HG03039 (cell line): Measurements from ENCODE around the gene ERGIC3.
"Not testable (repeated sequence)": the region's sequence is repeated elsewhere in the genome, so short reads cannot be mapped to it uniquely, and the experiment has no call there.

ENCODE experiments used
- ATAC-seq: cut with Tn5 transposase; IDR thresholded peaks from one replicate; pipeline ENCODE4 v1.9.1; 2021; ENCODE audit warnings: mild to moderate bottlenecking, moderate library complexity; ENCODE audit not compliant: unreplicated experiment

Gene ERGIC3

DNA sequence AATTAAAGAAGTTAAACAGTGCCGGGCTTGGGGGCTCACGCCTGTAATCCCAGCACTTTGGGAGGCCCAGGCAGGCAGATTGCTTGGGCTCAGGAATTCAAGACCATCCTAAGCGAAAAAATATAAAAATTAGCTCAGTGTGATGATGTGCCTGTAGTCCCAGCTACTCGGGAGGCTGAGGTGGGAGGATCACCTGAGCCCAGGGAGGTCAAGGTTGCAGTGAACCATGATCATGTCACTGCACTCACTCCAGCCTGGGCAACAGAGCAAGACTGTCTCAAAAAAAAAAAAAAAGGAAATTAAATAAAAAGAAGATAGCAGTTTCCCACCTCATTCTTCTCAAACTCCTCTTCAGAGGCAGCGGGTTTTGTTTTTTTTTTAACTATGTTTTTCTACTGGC is 24.1 kb upstream of the ERGIC3 start:
- not testable (repeated sequence) for ATAC-seq

- no peak for ATAC-seq
Observed at GRCh38 chr20:35518955-35519354, 22.9 kb upstream of the ERGIC3 start.

GRCh38 chr20:35523298-35523888 is 18.5 kb upstream of the ERGIC3 start:
- no peak for ATAC-seq

DNA sequence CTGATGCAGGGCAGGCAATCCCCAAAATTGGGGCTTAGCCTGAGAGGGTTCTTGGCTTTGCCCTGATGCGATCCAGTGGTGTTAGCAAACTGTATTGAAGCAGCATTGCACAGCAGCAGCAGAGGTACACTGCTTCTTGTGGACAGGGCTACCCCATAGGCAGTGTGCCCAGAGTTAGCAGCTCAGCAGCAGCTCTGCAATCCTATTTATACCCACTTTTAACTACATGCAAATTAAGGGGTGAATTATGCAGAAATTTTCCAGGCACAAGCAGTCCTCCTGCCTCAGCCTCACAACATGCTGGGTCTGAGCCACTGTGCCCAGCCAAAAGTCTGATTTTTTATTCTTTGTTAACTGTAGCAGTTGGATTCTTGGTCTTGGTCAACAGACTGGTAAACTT is 16.2 kb upstream of the ERGIC3 start:
- ATAC-seq: no peak

GRCh38 chr20:35527122-35527769 is 14.6 kb upstream of the ERGIC3 start:
- no peak for ATAC-seq

DNA sequence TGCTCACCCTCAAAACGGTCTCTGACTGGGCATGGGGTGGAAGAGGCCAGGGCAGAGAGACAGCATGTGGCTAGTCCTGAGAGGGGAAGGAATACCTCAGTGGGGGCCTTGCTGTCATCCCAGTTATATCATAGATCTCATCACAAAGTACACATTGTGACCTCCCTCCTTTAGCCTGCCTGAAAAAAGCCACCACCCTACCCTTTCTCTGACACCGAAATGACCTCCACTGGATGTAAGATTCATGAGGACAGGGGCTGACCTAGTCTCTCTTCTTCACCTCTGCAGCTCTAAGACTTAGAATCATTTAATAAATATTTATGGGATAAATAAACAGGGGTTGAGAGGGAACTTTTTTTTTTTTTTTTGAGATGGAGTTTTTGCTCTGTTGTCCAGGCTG is 12.3 kb upstream of the ERGIC3 start, which contains the start of gene C20orf173:
Gene C20orf173, minus strand, starts transcription at position 101 of the 400 bp plus-strand sequence. CDS start 279 bp downstream, outside the sequence.
- no peak for ATAC-seq

DNA sequence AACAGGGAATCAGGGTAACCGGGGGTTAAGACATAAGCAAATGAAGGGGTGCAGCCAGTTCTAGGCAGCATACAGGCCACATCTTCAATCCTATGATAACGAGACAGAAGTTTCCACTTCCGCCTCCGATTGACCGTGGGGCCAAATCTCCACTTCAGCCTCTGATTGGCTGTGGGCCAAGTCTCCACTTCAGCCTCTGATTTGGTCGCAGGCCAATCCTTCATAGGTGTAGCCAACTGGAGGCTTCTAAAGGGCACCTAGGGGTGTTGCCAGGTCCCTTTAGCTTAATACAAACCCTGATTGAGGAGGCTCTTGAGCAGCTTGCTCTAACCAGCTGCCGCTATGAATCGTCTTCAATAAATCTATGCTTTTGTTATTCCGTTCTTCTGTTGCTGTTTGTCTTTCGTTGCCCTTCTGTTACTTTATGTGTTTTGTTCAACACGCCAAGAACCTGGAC is 2.1 kb upstream of the ERGIC3 start:
- ATAC-seq: no peak

GRCh38 chr20:35541118-35541782 is 628 bp upstream of the ERGIC3 start:
- no peak for ATAC-seq

DNA sequence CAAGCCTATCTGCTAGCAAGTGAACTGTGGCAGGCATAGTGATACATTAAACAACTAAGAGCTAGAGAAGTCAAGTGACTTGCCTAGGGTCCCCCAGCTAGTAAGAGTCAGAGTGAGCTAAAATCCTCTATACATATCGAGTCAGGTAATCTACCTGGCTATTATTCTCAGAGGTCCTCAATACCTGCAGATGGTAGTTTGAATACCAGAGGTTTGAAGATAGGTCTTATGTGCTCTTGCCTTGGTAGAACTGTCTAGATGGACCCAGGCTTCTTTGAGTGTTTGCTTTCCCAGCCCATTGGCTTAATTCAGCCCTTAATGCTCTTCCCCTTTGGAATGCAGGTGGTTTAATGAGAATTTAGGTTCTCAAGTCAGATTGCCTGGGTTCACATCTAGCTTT is 1.1 kb downstream of the ERGIC3 start:
- ATAC-seq: no peak

DNA sequence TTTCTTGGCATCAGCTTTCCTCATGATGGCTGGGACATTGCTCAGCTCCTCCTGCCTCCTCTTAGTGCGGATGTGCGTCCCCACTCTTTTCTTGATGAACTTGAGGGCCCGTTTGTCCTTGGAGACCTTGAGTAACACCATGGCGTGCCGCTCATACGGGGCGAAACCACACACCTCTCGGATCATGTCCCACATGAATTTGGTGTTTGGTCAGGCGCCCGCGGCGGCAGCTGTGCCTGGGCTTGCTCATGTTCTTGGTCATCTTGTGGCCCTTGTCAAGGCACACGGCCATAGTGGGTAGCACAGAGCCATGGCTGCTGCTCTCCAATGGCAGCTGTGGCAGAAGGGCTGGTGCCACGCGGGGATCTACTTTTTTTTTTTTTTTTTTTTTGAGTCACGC is 2.6 kb downstream of the ERGIC3 start:
- ATAC-seq: no peak

DNA sequence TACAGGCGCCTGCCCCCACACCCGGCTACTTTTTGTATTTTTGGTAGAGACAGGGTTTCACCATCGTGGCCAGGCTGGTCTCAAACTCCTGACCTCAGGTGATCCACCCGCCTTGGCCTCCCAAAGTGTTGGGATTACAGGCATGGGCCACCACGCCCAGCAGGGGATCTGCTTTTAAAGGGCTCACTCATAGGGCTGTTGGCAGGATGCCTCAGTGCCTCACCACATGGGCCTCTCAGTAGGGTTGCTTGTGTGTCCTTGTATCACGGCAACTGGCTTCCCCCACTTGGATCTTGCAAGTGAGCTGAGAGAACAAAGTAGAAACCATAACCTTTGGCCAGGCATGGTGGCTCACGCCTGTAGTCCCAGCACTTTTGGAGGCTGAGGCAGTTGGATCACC is 3.1 kb downstream of the ERGIC3 start:
- ATAC-seq: not testable (repeated sequence)

- ATAC-seq: no peak
Observed at GRCh38 chr20:35546127-35546526, 4.2 kb downstream of the ERGIC3 start.

DNA sequence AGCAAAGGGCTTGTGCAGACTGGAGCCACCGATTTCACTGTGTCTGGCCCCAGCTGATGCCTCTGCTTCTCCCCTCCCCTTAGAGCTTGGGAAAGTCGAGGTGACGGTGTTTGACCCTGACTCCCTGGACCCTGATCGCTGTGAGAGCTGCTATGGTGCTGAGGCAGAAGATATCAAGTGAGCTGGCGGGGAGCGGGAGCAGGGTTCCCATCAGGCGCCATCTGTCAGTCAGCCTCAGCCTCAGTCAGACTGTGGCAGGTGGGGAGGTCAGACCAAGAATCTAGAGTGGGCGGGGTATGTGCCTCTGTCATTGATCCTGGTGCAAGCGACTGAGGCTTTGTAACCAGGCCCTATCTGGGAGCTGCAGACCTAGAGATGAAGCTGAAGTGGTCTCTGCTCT is 5.5 kb downstream of the ERGIC3 start:
- no peak for ATAC-seq

- ATAC-seq: no peak
Observed at GRCh38 chr20:35551503-35551902, 9.6 kb downstream of the ERGIC3 start.

DNA sequence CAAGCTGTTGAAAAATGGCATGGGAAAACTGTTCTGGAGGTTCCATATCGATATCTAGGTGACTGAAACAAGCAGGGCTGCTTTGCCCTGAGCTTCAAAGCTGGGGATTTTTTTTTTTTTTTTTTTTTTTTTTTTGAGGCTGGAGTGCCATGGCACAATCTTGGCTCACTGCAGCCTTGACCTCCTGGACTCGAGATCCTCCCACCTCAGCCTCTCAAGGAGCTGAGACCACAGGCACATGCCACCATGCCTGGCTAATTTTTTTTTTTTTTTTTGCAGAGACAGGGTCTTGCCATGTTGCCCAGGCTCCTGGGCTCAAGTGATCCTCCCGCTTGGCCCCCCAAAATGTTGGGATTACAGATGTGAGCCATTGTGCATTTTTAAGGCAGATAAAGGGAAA is 11.0 kb downstream of the ERGIC3 start:
- no peak for ATAC-seq

DNA sequence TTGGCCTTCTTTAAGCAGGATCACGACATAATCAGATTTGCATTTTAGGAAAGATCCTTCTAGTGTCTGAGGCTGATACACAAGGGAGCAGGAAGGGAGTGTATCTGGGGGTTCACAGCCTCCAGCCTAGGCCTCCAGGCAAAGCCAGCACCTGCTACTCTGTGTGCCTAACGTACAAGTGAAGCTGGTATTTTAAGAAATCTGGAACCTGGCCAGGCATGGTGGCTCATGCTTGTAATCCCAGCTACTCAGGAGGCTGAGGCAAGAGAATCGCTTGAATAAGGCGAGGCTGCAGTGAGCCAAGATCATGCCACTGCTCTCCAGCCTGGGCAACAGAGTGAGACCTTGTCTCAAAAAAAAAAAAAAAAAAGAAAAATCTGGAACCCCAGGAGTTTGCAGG is 13.6 kb downstream of the ERGIC3 start:
- not testable (repeated sequence) for ATAC-seq

GRCh38 chr20:35555951-35556645 is 14.2 kb downstream of the ERGIC3 start:
- no peak for ATAC-seq

DNA sequence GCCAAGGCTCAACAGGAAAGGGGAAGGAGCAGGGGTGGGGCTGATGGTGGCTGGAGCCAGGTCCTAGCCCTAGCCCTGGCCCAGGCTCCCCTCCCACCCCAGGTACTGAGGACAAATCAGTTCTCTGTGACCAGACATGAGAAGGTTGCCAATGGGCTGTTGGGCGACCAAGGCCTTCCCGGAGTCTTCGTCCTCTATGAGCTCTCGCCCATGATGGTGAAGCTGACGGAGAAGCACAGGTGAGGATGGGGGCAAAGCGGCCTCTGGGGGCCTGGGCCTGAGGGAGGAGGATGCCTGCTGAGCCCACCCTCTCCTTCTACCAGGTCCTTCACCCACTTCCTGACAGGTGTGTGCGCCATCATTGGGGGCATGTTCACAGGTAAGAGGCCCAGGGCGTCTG is 15.0 kb downstream of the ERGIC3 start:
- no peak for ATAC-seq

DNA sequence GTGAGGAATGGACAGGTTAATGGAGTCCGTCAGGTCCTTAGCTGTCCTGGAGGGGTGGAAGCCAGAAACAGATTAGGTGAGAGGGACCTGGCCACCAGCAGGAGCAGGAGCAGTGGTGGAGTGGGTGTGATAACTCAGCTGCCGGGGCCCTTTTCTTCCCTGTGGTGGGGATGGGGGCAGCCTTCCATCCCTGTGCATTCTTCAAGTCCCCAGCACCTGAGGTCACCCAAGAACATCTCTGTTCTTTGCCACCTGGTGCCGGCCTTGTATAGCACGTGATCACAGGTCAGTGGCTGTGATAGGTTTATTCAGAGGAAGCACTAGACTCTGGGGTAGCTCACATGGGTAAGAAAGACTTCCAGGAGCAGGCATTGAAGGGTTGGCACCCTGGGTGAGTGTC is 16.6 kb downstream of the ERGIC3 start:
- no peak for ATAC-seq

- ATAC-seq: no peak
Observed at GRCh38 chr20:35559042-35559693, 17.3 kb downstream of the ERGIC3 start.

GRCh38 chr20:35560105-35560511 is 18.2 kb downstream of the ERGIC3 start:
- no peak for ATAC-seq
